Skeletal muscle satellite cell (primary cell): ENCODE measurements around the gene RYR2.

Source experiments
- H3K27me3 ChIP-seq: 2 replicates; pipeline ENCODE4 v1.7.0; 2013; ENCODE audit warnings: low read length; ENCODE audit not compliant: control insufficient read depth, insufficient read depth
- H3K36me3 ChIP-seq: 2 replicates; pipeline ENCODE4 v1.7.0; 2013; ENCODE audit warnings: mild to moderate bottlenecking, control low read depth, low read length; ENCODE audit not compliant: insufficient read depth
- H3K4me1 ChIP-seq: 2 replicates; pipeline ENCODE4 v1.7.0; 2013; ENCODE audit warnings: low read length; ENCODE audit not compliant: control insufficient read depth, insufficient read depth
- H3K4me2 ChIP-seq: 2 replicates; pipeline ENCODE4 v1.7.0; 2013; ENCODE audit warnings: mild to moderate bottlenecking, low read length
- H3K4me3 ChIP-seq: 2 replicates; pipeline ENCODE4 v1.7.0; 2013; ENCODE audit warnings: low read length
- H3K9ac ChIP-seq: 2 replicates; pipeline ENCODE4 v1.7.0; 2013; ENCODE audit warnings: mild to moderate bottlenecking, low read depth, low read length, moderate library complexity
- H3K9me3 ChIP-seq: replicated peaks from 2 replicates; pipeline ENCODE4 v1.7.0; 2013; ENCODE audit warnings: mild to moderate bottlenecking, control low read depth, low read length

Gene RYR2

DNA sequence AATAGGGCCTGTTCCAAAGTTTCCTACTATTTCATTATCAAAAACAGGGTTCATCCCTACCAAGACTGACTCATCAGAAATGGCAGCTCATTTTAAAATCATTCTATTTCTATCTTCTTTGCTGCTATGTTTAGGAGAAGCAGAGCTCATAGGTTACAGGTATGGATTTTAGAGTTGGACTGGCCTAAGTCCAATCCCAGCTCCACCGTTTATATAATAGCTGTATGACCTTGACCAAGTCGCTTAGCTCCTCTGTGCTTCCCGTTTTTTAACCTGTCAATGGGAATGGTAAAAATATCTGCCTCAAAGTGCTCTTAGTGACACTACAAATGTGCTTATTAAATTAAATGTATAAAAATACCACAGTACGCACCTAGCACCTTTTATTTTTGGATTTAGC is 436.1 kb downstream of the RYR2 start:
- H3K9ac ChIP-seq = no peak overlapping the region
- H3K4me3 ChIP-seq = no peak overlapping the region
- no peaks in the 10 kb centered on the region for H3K4me1 ChIP-seq
- no peak overlapping the region for H3K4me2 ChIP-seq
- H3K9me3 ChIP-seq = no peaks in the 10 kb centered on the region
- no peaks in the 10 kb centered on the region for H3K27me3 ChIP-seq
- H3K36me3 ChIP-seq = no peaks in the 10 kb centered on the region

DNA sequence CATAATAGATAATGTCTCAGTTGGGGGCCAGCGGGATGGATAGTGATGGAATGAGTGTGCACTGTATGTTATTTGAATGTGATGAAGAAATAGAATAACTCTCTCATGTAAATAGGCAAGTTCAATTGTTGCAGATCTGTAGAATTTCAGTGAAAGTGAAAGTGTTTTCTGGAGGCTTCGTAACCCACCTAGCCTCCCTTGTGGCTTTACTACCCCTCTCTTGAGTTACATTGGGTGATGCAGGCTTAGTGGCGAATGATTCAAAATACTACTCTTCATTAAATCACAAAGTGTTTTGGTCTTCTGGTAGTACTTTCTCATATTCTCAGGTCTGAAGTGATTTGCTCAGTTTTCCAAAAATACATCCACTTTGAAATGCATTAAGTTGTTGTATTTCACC is 436.9 kb downstream of the RYR2 start:
- Histone ChIP-seq H3K9ac (no peak overlapping the region), H3K9me3 (no peaks in the 10 kb centered on the region), H3K27me3 (no peaks in the 10 kb centered on the region), H3K36me3 (no peaks in the 10 kb centered on the region), H3K4me3 (no peak overlapping the region), H3K4me1 (no peaks in the 10 kb centered on the region), H3K4me2 (no peak overlapping the region)

DNA sequence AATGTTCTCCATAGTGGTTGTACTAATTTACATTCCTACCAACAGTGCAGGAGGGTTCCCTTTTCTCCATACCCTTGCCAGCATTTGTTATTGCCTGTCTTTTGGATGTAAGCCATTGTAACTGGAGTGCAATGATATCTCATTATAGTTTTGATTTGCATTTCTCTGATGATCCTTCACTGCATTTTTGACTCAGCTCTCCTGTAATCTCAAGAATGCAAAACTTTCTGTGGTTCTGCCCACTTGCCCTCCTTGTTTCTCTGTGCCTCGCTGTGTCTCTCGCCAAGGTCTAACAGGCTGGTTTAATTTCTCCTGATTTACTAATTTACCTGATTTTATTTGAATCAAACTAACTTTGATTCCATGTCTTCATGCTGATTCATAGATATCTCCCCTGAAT is 440.8 kb downstream of the RYR2 start:
- no peaks in the 10 kb centered on the region for H3K9me3 ChIP-seq
- H3K27me3 ChIP-seq = no peaks in the 10 kb centered on the region
- H3K9ac ChIP-seq = no peak overlapping the region
- H3K4me2 ChIP-seq = no peak overlapping the region
- H3K4me1 ChIP-seq = no peaks in the 10 kb centered on the region
- H3K4me3 ChIP-seq = no peak overlapping the region
- no peaks in the 10 kb centered on the region for H3K36me3 ChIP-seq

DNA sequence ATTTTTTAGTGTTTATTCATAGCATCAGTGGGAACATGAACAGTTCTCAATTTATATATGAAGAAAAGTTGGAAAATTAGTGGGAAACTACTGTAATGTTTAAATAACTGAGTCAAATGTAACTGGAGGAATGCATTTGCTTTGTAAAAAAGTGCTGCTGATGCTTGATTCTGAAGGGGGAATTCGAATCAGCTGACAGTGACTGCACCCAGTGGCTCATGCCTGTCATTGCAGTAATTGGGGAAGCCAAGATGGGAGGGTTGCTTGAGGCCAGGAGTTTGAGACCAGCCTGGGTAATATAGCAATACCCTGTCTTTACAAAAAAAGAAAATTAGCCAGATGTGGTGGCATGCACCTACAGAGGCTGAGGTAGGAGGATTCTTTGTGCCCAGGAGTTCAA is 450.4 kb downstream of the RYR2 start:
- no peak overlapping the region for H3K9ac ChIP-seq
- H3K27me3 ChIP-seq = no peaks in the 10 kb centered on the region
- no peaks in the 10 kb centered on the region for H3K4me1 ChIP-seq
- H3K4me2 ChIP-seq = no peak overlapping the region
- H3K9me3 ChIP-seq = no peaks in the 10 kb centered on the region
- H3K4me3 ChIP-seq = no peak overlapping the region
- H3K36me3 ChIP-seq = no peaks in the 10 kb centered on the region

DNA sequence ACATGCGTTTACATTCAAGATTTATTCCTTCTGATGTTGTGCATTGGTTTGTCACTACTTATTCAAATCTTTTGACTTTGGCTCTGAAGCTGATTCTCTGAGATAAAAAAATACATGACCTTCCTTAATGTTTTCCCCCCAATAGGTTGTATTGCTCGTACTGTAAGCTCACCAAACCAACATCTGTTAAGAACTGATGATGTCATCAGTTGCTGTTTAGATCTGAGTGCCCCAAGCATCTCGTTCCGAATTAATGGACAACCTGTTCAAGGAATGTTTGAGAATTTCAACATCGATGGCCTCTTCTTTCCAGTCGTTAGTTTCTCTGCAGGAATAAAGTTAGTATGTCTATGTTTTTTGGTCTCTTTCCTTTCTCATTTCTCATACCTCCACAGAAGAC is 458.6 kb downstream of the RYR2 start:
- no peak overlapping the region for H3K4me3 ChIP-seq
- H3K36me3 ChIP-seq = no peaks in the 10 kb centered on the region
- H3K9ac ChIP-seq = no peak overlapping the region
- H3K27me3 ChIP-seq = no peaks in the 10 kb centered on the region
- no peak overlapping the region for H3K4me2 ChIP-seq
- H3K4me1 ChIP-seq = no peaks in the 10 kb centered on the region
- peaks cover 5% of the 10 kb centered on the region for H3K9me3 ChIP-seq

DNA sequence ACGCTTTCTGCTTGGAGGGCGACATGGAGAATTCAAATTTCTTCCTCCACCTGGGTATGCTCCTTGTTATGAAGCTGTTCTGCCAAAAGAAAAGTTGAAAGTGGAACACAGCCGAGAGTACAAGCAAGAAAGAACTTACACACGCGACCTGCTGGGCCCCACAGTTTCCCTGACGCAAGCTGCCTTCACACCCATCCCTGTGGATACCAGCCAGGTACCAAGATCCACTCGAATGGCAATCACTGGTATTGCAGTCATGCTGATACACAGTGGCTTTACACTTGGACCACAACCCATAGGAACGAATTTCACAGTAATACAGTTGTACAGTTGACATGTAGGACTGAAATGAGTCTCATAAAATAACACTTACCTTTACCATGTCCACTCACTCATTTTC is 461.3 kb downstream of the RYR2 start:
- Histone ChIP-seq H3K4me3 (no peak overlapping the region), H3K9ac (no peak overlapping the region), H3K27me3 (no peaks in the 10 kb centered on the region), H3K36me3 (no peaks in the 10 kb centered on the region), H3K9me3 (peaks cover 5% of the 10 kb centered on the region), H3K4me1 (no peaks in the 10 kb centered on the region), H3K4me2 (no peak overlapping the region)

DNA sequence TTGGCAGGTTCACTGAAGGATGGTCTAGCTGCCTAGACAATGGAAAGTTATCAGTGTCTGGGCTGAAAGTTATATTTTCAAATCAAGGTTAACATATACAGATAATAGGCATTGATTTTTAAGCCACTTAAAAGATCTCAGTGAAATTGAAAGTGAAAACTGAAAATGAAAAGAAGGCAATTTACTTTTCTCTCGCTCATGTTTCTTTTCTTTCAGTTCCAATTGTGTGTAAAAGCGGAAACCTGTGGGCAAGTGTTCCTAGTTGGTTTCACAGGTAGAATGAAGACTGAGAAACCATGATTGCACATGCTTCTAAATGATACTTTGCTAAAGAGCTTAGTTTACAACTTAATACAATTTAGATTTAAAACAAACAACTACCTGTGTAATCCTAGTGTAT is 465.0 kb downstream of the RYR2 start:
- Histone ChIP-seq H3K27me3 (no peaks in the 10 kb centered on the region), H3K4me3 (no peak overlapping the region), H3K9ac (no peak overlapping the region), H3K4me2 (no peak overlapping the region), H3K9me3 (peaks cover 13% of the 10 kb centered on the region), H3K36me3 (no peaks in the 10 kb centered on the region), H3K4me1 (no peaks in the 10 kb centered on the region)

DNA sequence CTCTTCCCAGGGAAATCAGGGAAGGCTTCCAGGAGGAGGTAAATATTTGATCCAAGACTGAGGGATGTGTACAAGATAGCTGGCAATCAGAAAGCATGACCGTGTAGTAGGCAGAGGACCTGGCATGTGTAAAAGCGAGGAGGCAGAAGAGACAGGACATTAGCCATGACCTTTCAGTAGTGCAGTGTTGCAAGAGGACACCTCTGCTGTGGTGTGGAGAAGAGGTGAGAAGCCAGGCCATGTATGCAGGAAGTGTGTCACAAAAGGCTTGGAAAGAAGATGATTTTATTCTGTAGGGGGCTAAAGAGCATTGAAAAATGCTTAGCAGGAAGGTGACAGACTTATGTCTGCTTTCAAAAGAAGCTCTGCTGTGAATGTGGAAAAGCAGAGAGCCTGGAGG is 467.8 kb downstream of the RYR2 start:
- Histone ChIP-seq H3K27me3 (no peaks in the 10 kb centered on the region), H3K9me3 (peaks cover 7% of the 10 kb centered on the region), H3K4me3 (no peak overlapping the region), H3K36me3 (no peaks in the 10 kb centered on the region), H3K9ac (no peak overlapping the region), H3K4me1 (no peaks in the 10 kb centered on the region), H3K4me2 (no peak overlapping the region)

DNA sequence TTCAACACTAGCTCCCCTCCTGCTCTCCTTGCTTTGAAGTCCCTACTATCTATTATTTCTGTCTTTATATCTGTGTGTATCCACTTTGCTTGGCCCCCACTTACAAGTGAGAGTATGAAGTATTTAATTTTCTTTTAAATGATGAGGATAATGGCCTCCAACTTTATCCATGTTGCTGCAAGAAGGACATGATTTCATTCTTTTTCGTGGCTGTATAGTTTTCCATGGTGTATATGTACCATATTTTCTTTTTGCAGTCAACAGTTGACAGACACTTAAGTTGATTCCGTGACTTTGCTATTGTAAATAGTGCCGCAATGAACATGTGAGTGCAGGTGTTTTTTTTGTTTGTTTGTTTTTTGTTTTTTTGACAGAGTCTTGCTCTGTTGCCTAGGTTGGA is 483.1 kb downstream of the RYR2 start:
- Histone ChIP-seq H3K4me2 (no peak overlapping the region), H3K9ac (no peak overlapping the region), H3K4me3 (no peak overlapping the region), H3K9me3 (no peaks in the 10 kb centered on the region), H3K27me3 (no peaks in the 10 kb centered on the region), H3K4me1 (no peaks in the 10 kb centered on the region), H3K36me3 (no peaks in the 10 kb centered on the region)

DNA sequence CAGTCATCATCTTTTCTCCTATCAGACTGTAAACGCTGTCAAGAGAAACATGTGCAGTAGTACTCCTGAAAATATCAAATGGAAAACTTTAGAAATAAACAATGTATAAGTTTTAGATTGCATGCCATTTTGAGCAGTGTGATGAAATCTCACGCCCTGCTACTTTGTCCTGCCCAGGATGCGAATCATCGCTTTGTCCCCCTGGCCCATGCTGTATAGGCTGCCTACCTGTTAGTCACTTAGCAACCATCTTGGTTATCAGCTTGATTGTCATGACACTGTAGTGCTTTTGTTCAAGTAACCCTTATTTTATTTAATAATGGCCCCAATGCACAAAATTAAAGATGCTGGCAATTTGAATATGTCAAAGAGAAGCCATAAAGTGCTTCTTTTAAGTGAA is 485.8 kb downstream of the RYR2 start:
- no peaks in the 10 kb centered on the region for H3K36me3 ChIP-seq
- no peak overlapping the region for H3K4me3 ChIP-seq
- no peak overlapping the region for H3K9ac ChIP-seq
- H3K27me3 ChIP-seq = no peaks in the 10 kb centered on the region
- no peaks in the 10 kb centered on the region for H3K9me3 ChIP-seq
- H3K4me2 ChIP-seq = no peak overlapping the region
- H3K4me1 ChIP-seq = no peaks in the 10 kb centered on the region

DNA sequence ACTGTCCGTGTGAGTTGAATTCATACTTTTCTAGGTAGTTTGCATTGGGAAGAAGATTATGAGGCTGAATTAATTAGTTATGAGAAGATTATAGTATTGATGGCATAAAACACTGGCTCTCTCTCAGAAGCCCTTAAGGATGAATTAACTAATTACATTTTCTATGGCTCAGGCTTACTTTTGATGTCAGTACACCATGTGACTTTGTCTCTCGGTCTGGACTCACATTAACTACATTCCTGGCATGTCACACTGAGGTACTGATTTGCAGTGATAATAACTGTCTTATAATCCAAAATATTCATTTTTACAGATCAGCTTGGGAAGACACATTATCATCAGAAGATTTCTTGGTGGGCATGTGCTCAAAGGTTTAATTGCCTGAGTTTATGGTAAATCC is 486.6 kb downstream of the RYR2 start:
- no peaks in the 10 kb centered on the region for H3K27me3 ChIP-seq
- H3K4me1 ChIP-seq = no peaks in the 10 kb centered on the region
- no peak overlapping the region for H3K4me3 ChIP-seq
- H3K4me2 ChIP-seq = no peak overlapping the region
- H3K9me3 ChIP-seq = no peaks in the 10 kb centered on the region
- H3K36me3 ChIP-seq = no peaks in the 10 kb centered on the region
- no peak overlapping the region for H3K9ac ChIP-seq

DNA sequence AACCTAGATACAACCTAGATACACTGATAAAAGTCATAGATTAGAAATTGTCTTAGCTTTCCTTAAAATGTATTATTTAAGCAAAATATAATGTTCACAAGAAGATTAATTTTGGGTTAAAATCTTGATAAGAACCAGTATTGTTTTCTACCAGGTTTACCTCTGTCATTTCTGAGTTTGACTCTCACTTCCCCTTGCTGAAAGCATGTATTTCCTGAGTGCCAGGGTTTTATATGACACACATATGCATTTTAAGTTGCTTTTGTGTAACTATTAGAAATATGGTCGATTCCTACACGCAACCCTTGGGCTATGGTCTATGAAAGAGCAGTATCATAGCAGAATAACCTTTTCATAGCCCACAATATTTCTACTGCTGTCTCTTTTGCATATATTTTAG is 497.1 kb downstream of the RYR2 start:
- no peak overlapping the region for H3K4me3 ChIP-seq
- no peaks in the 10 kb centered on the region for H3K36me3 ChIP-seq
- no peak overlapping the region for H3K4me2 ChIP-seq
- H3K27me3 ChIP-seq = no peaks in the 10 kb centered on the region
- H3K9ac ChIP-seq = no peak overlapping the region
- H3K9me3 ChIP-seq = peaks cover 7% of the 10 kb centered on the region
- no peaks in the 10 kb centered on the region for H3K4me1 ChIP-seq
